PC-3 (cell line): ENCODE results near the gene EPS8. TPM values are rescaled to one million over a fixed set of nuclear protein-coding genes. Genes with fewer than 3 reads are reported as not detected.

Experiments
- ATAC-seq: fragments of 200-7000 bp; cut with Tn5 transposase; 2 replicates; pipeline ENCODE4 v1.9.1; 2020; ENCODE audit warnings: mild to moderate bottlenecking, moderate library complexity
- BruUV-seq: library from RNA; stranded (reverse); fragments of 400-500 nt; replicated peaks from 2 replicates; lab custom pipeline; 2021; lab: Mats Ljungman, UMichigan
- CTCF ChIA-PET: fragments of 300-600 bp; sonication (Branson Sonifier 250); formaldehyde crosslinking; loops from one replicate; lab custom pipeline; 2022; ENCODE audit warnings: antibody characterized with exemption; lab: Charles Lee
- POLR2A ChIA-PET: fragments of 300-600 bp; sonication (Branson Sonifier 250); formaldehyde crosslinking; loops from one replicate; lab custom pipeline; 2022; ENCODE audit warnings: antibody characterized with exemption; ENCODE audit not compliant: unreplicated experiment; lab: Charles Lee
- DNase-seq: peaks from one replicate; pipeline ENCODE4 v3.0.0-alpha.2; 2015
- H2AFZ ChIP-seq: fragments of 300-600 bp; sonication (generic); 2 replicates; pipeline ENCODE4 v1.6.0; 2016; ENCODE audit warnings: antibody characterized with exemption, low read length
- H3F3A ChIP-seq: fragments of 300-600 bp; sonication (generic); one replicate; pipeline ENCODE4 v1.6.0; 2017; ENCODE audit warnings: antibody characterized with exemption, low read length, control low read depth, mild to moderate bottlenecking; ENCODE audit not compliant: unreplicated experiment
- H3K27ac ChIP-seq: fragments of 300-600 bp; sonication (generic); 2 replicates; pipeline ENCODE4 v1.5.1; 2016; ENCODE audit warnings: mild to moderate bottlenecking, low read length
- H3K27me3 ChIP-seq: fragments of 300-600 bp; sonication (generic); 2 replicates; pipeline ENCODE4 v1.6.1; 2016; ENCODE audit warnings: low read length, mixed read lengths
- H3K36me3 ChIP-seq: fragments of 300-600 bp; sonication (generic); 2 replicates; pipeline ENCODE4 v1.6.1; 2016; ENCODE audit warnings: low read depth, mixed run types, low read length, mixed read lengths
- H3K4me1 ChIP-seq: fragments of 300-600 bp; sonication (generic); 2 replicates; pipeline ENCODE4 v1.5.1; 2016; ENCODE audit warnings: low read length; ENCODE audit not compliant: insufficient read depth
- H3K4me2 ChIP-seq: fragments of 300-600 bp; sonication (generic); 2 replicates; pipeline ENCODE4 v1.6.0; 2016; ENCODE audit warnings: low read length
- H3K4me3 ChIP-seq: fragments of 300-600 bp; sonication (generic); 2 replicates; pipeline ENCODE4 v1.5.1; 2016; ENCODE audit warnings: mild to moderate bottlenecking, low read length, mixed read lengths
- H3K79me2 ChIP-seq: fragments of 300-600 bp; sonication (generic); 2 replicates; pipeline ENCODE4 v1.6.1; 2017; ENCODE audit warnings: low read length, mixed read lengths
- H3K9ac ChIP-seq: fragments of 300-600 bp; sonication (generic); 2 replicates; pipeline ENCODE4 v1.6.0; 2016; ENCODE audit warnings: mild to moderate bottlenecking, low read length
- H3K9me2 ChIP-seq: fragments of 300-600 bp; sonication (generic); replicated peaks from 2 replicates; pipeline ENCODE4 v1.6.1; 2016; ENCODE audit warnings: mixed run types, low read length, mixed read lengths
- H3K9me3 ChIP-seq: fragments of 300-600 bp; sonication (generic); 2 replicates; pipeline ENCODE4 v1.6.1; 2016; ENCODE audit warnings: low read length, mixed read lengths
- H4K20me1 ChIP-seq: fragments of 300-600 bp; sonication (generic); 2 replicates; pipeline ENCODE4 v1.6.1; 2016; ENCODE audit warnings: low read length, mixed read lengths
- CTCF ChIP-seq: fragments of 300-600 bp; sonication (generic); conservative IDR thresholded peaks from 2 replicates; pipeline ENCODE4 v1.5.1; 2017; ENCODE audit warnings: antibody characterized with exemption, low read depth, mild to moderate bottlenecking, low read length
- EZH2 ChIP-seq: fragments of 300-600 bp; sonication (generic); IDR thresholded peaks from one replicate; pipeline ENCODE4 v1.6.1; 2017; ENCODE audit warnings: antibody characterized with exemption, mild to moderate bottlenecking, low read length; ENCODE audit not compliant: unreplicated experiment
- EZH2phosphoT487 ChIP-seq: fragments of 300-600 bp; sonication (generic); IDR thresholded peaks from 2 replicates; pipeline ENCODE4 v1.6.1; 2018; ENCODE audit warnings: mild to moderate bottlenecking, antibody characterized with exemption, low read length, borderline replicate concordance
- intact Hi-C: fragments of 100-400 bp; cut with micrococcal nuclease; formaldehyde crosslinking; loops from 2 replicates; pipeline ENCODE4 v1.9.0; 2023
- total RNA-seq: library from RNA; depleted of rRNA; stranded (reverse); fragments of >200 nt; gene quantifications from 2 replicates; pipeline ENCODE4 v1.2.3, GENCODE V29; 2014

The EPS8 gene
- total RNA-seq, 1 experiment from 2014 or later = 47.4 TPM

- Histone ChIP-seq H3F3A (no peaks in the 10 kb centered on the region), H3K27ac (peak overlapping the region; percentile 85), H3K79me2 (peaks cover 40% of the 10 kb centered on the region), H3K9ac (peak overlapping the region; percentile 35; the same call in 1 of the 2 replicates), H4K20me1 (no peaks in the 10 kb centered on the region), H3K4me2 (peak overlapping the region; percentile 17; the same call in 1 of the 2 replicates), H3K27me3 (no peaks in the 10 kb centered on the region), H3K9me3 (no peaks in the 10 kb centered on the region), H3K9me2 (no peaks in the 10 kb centered on the region), H2AFZ (no peak overlapping the region), H3K36me3 (no peaks in the 10 kb centered on the region), H3K4me3 (no peak overlapping the region), H3K4me1 (peaks cover 40% of the 10 kb centered on the region)
- ATAC-seq (peak; percentile 75), DNase-seq (peak; percentile 34)
- ChIA-PET POLR2A (interaction anchor here (0.6 kb wide), 1 partner anchor 21 kb away, joined by 3 read pairs; no protein-coding TSS in a partner anchor), CTCF (no interaction called here)
- no TSS peak for BruUV-seq
- TF ChIP-seq EZH2phosphoT487 = no peak
- no peak for TF ChIP-seq CTCF
- TF ChIP-seq EZH2 = no peak
- intact Hi-C loops = loop anchor here (5.0 kb wide), 2 partner anchors 57 to 82 kb away; no protein-coding TSS in a partner anchor
Observed at GRCh38 chr12:15719230-15719629, 70.0 kb downstream of the EPS8 start.

DNA sequence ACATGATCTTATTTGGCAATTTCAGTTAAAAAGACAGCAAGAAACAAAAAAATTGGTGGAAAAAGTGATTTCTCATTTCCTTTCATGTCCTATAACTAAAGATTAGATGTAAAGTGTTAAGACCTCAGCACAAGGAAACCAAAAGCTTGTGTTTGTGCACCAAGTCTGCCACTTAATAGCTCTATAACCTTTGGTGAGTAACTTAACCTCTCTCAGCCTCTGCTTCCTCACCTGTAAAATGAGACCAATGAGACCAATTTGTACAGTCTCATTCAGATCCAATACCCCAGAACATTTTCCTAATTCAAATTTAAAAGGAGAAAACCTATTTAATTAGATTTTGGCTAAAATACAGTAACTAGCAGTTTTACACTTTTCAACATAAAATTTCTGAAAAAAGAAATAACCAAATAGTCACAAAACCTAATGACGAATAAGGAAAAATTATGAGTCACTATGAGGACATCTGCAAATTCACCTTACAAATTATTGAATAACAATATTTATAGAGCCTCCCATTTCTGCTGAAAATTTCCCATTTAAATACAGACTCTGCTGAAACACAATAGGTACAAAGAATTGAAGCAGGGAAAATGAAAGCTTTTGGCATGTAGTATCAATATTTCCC lies 71.1 kb downstream of the EPS8 start:
- CTCF ChIA-PET = no interaction called here
- Histone ChIP-seq H3K9me2 (no peaks in the 10 kb centered on the region), H3K36me3 (no peaks in the 10 kb centered on the region), H3K4me1 (peaks cover 40% of the 10 kb centered on the region), H3K4me2 (peak overlapping the region; percentile 76), H3K9me3 (no peaks in the 10 kb centered on the region), H3K9ac (peak overlapping the region; percentile 48), H3K27ac (peak overlapping the region; percentile 85), H3K27me3 (no peaks in the 10 kb centered on the region), H3F3A (no peaks in the 10 kb centered on the region), H3K79me2 (peaks cover 36% of the 10 kb centered on the region), H2AFZ (no peak overlapping the region), H3K4me3 (no peak overlapping the region), H4K20me1 (no peaks in the 10 kb centered on the region)
- no TSS peak for BruUV-seq
- ATAC-seq (peak; percentile 66), DNase-seq (peak; percentile 56)
- intact Hi-C loops = loop anchor here (5.0 kb wide), 2 partner anchors 56 to 81 kb away; no protein-coding TSS in a partner anchor
- TF ChIP-seq EZH2phosphoT487 (no peak), EZH2 (no peak), CTCF (no peak)
- POLR2A ChIA-PET = interaction anchor here (0.6 kb wide), 1 partner anchor 12 kb away, joined by 26 read pairs; no protein-coding TSS in a partner anchor

DNA sequence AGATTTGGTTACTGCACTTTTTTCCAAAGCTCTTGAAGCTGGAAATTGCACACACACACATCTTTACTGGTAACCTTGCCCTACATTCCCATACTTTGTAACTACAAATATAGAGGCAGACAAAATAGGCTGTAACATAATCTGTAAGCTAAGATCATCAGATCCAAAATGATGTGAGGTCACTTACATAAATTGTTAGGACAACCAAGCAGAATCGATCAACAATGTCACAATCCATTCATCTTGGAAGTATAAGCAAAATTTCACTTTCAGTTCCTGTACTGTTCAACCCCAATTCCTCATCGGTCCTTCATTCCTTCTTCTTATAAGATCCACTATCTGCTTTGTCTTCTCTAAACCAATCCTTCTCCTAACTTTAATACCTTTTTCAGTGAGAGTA lies 72.6 kb downstream of the EPS8 start:
- Histone ChIP-seq H4K20me1 (no peaks in the 10 kb centered on the region), H3K27me3 (no peaks in the 10 kb centered on the region), H3K9me2 (no peaks in the 10 kb centered on the region), H3K79me2 (peaks cover 32% of the 10 kb centered on the region), H2AFZ (no peak overlapping the region), H3K4me1 (peaks cover 43% of the 10 kb centered on the region), H3F3A (no peaks in the 10 kb centered on the region), H3K9ac (no peak overlapping the region), H3K4me3 (no peak overlapping the region), H3K27ac (peak overlapping the region; percentile 2; the same call in 1 of the 2 replicates), H3K4me2 (no peak overlapping the region), H3K9me3 (no peaks in the 10 kb centered on the region), H3K36me3 (no peaks in the 10 kb centered on the region)
- DNase-seq (no peak), ATAC-seq (no peak)
- intact Hi-C loops = loop anchor here (5.0 kb wide), 2 partner anchors 54 to 79 kb away; no protein-coding TSS in a partner anchor
- TF ChIP-seq CTCF (no peak), EZH2 (no peak), EZH2phosphoT487 (no peak)
- ChIA-PET CTCF (no interaction called here), POLR2A (no interaction called here)
- no TSS peak for BruUV-seq
